Gastroesophageal sphincter (tissue), 3 donors: Measurements from ENCODE around the gene RPAP3.

Experiments
- POLR2A ChIP-seq, 2 donors: fragments of 450-650 bp; IDR thresholded peaks; one replicate each; pipeline ENCODE4 v1.6.1; 2017; ENCODE audit warnings: antibody characterized with exemption in 2 of 2, mild to moderate bottlenecking in 2 of 2, moderate library complexity in 1 of 2
- POLR2AphosphoS5 ChIP-seq: sonication (generic); formaldehyde crosslinking; IDR thresholded peaks from one replicate; pipeline ENCODE4 v1.6.1; 2017; ENCODE audit warnings: antibody characterized with exemption
- TF ChIP-seq, protein P1 (sequence below), 4 experiments: fragments of 200-600 bp in 2 of 4; fragments of 450-650 bp in 2 of 4; sonication (generic) in 1 of 4; IDR thresholded peaks; one replicate each; pipeline ENCODE4 v1.5.1; 2017 to 2019; ENCODE audit warnings: antibody characterized with exemption in 4 of 4, mild to moderate bottlenecking in 2 of 4, moderate library complexity in 2 of 4

DNA sequence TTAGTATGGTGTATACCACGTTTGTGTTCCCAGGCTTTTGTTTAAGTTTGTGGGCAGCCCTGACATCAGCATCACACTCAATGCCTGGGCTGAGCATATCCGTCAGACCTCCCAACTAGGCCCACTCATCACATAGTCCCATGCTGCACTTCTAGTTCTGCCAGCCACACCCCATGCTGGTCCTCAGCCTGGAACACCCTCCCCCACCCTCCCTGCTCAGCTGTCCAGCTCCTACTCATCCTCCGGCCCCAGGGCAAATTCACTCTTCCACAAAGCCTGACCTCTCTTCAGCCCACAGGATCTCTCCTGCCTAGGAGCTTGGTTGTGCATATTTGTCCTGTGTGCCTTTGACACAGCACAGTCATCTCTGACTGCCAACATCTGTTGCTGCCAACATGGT is 23.4 kb upstream of the RPAP3 start:
- TF ChIP-seq, protein P1, sequence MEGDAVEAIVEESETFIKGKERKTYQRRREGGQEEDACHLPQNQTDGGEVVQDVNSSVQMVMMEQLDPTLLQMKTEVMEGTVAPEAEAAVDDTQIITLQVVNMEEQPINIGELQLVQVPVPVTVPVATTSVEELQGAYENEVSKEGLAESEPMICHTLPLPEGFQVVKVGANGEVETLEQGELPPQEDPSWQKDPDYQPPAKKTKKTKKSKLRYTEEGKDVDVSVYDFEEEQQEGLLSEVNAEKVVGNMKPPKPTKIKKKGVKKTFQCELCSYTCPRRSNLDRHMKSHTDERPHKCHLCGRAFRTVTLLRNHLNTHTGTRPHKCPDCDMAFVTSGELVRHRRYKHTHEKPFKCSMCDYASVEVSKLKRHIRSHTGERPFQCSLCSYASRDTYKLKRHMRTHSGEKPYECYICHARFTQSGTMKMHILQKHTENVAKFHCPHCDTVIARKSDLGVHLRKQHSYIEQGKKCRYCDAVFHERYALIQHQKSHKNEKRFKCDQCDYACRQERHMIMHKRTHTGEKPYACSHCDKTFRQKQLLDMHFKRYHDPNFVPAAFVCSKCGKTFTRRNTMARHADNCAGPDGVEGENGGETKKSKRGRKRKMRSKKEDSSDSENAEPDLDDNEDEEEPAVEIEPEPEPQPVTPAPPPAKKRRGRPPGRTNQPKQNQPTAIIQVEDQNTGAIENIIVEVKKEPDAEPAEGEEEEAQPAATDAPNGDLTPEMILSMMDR (IDR thresholded peaks at IDR 0.05) = no peak
- TF ChIP-seq POLR2A (IDR thresholded peaks at IDR 0.05) (no peak), POLR2AphosphoS5 (no peak)
